22Rv1 (cell line): ENCODE results near the gene LRRC8E.

Experiments used
- H3K27ac ChIP-seq: fragments of 450-650 bp; 2 replicates; pipeline ENCODE4 v1.5.1; 2017
- CTCF ChIP-seq: fragments of 450-650 bp; IDR thresholded peaks from 2 replicates; pipeline ENCODE4 v1.5.1; 2017; ENCODE audit warnings: mild to moderate bottlenecking
- ZFX ChIP-seq: fragments of 450-650 bp; IDR thresholded peaks from 2 replicates; pipeline ENCODE4 v1.6.1; 2017; ENCODE audit warnings: antibody characterized with exemption, borderline replicate concordance

LRRC8E gene

GRCh38 chr19:7888145-7888825 is at the start of gene LRRC8E:
LRRC8E (plus strand) TSS chr19:7888510; CDS start chr19:7895604, 7,094 bp downstream.
- H3K27ac ChIP-seq, result peak within 1 kb of the TSS; percentile 36; the same call in 1 of the 2 replicates

DNA sequence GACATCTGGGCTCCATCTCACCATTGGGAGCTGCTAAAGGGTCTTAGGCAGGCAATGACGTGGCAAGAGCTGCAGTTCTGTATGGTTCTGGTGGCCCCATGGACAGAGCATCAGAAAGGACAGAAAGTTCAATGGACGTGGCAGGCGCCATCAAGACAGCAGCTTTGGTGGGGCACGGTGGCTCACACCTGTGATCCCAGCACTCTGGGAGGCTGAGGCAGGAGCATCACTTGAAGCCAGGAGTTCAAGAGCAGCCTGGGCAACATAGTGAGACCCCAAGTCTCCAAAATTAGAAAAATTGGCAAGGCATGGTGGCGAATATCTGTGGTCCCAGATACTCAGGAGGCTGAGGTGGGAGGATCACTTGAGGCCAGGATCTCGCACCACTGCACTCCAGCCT is 48.8 kb upstream of the LRRC8E start:
- TF ChIP-seq ZFX (no peak), CTCF (no peak)
- H3K27ac ChIP-seq, result no peak overlapping the region

More at GRCh38 chr19:7888145-7888825, at the start of gene LRRC8E:
- TF ChIP-seq CTCF (no peak), ZFX (no peak)

GRCh38 chr19:7840629-7841028 is 47.7 kb upstream of the LRRC8E start:
- TF ChIP-seq ZFX (no peak), CTCF (no peak)
- H3K27ac ChIP-seq, result no peak overlapping the region

GRCh38 chr19:7841751-7842660 is 46.3 kb upstream of the LRRC8E start:
- no peak overlapping the region for H3K27ac ChIP-seq
- no peak for TF ChIP-seq ZFX
- TF ChIP-seq CTCF, result no peak

- H3K27ac ChIP-seq, result no peak overlapping the region
- TF ChIP-seq ZFX, result no peak
Measured at GRCh38 chr19:7842661-7843294, 45.5 kb upstream of the LRRC8E start.

- TF ChIP-seq CTCF (no peak), ZFX (no peak)
- no peak overlapping the region for H3K27ac ChIP-seq
Measured at GRCh38 chr19:7843521-7843920, 44.8 kb upstream of the LRRC8E start.

DNA sequence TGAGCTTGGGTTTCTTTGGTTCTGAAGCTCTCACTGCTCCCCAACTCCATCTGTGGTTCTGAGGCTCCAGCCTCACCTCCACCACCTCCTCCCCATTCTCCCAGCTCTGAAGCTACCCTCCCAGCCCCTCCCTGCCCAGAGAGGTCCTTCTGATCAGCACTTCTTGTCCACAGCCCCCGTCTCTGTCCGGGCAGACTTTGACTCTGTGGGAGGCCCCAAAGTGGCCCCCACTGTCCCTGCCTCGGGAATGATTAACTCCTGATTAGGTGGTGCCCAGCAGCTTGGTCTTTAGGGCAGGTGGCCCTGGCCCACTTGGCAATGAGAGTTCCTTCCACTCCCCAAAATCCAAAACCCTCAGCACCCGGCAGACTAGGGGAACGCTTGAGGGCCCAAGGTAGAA is 43.9 kb upstream of the LRRC8E start:
- TF ChIP-seq ZFX (no peak), CTCF (no peak)
- no peak overlapping the region for H3K27ac ChIP-seq
